Lower leg skin (tissue), 4 donors: ENCODE measurements around the gene LIPF. TPM values are rescaled to one million over a fixed set of nuclear protein-coding genes. Genes with fewer than 3 reads are reported as not detected.

Experiments used
- DNase-seq, 2 donors: peaks; one replicate each; pipeline ENCODE4 v3.0.0-alpha.2; 2019; ENCODE audit warnings: low spot score in 2 of 2
- H3K4me3 ChIP-seq: fragments of 200-600 bp; sonication (generic); 2 replicates; pipeline ENCODE4 v1.5.1; 2017; ENCODE audit warnings: mild to moderate bottlenecking, low read depth; ENCODE audit not compliant: poor library complexity, severe bottlenecking
- POLR2A ChIP-seq, 2 donors: fragments of 450-650 bp; IDR thresholded peaks; one replicate each; pipeline ENCODE4 v1.6.1; 2016 to 2017; ENCODE audit warnings: antibody characterized with exemption in 2 of 2, mild to moderate bottlenecking in 1 of 2, moderate library complexity in 1 of 2
- WGBS, 2 donors: methylation state at CpG; one replicate each; pipeline ENCODE4 v1.1.5; 2018; 5-methylcytosine and 5-hydroxymethylcytosine counted together
- intact Hi-C: fragments of 100-400 bp; cut with DNase I; formaldehyde crosslinking; loops from one replicate; pipeline ENCODE4 v1.15.0; 2023; ENCODE audit warnings: low total_unique reads
- total RNA-seq, 4 donors: library from RNA; depleted of rRNA; stranded (reverse); fragments of >200 nt; gene quantifications; one replicate each; pipeline ENCODE4 v1.1.0, GENCODE V29; 2016
- TF ChIP-seq, protein P1 (sequence below), 3 donors: fragments of 450-650 bp; IDR thresholded peaks; one replicate each; pipeline ENCODE4 v1.5.1; 2016; ENCODE audit warnings: antibody characterized with exemption in 3 of 3, mild to moderate bottlenecking in 3 of 3, moderate library complexity in 2 of 3

LIPF gene
- total RNA-seq, 4 donors from 2014 or later, result not detected

DNA sequence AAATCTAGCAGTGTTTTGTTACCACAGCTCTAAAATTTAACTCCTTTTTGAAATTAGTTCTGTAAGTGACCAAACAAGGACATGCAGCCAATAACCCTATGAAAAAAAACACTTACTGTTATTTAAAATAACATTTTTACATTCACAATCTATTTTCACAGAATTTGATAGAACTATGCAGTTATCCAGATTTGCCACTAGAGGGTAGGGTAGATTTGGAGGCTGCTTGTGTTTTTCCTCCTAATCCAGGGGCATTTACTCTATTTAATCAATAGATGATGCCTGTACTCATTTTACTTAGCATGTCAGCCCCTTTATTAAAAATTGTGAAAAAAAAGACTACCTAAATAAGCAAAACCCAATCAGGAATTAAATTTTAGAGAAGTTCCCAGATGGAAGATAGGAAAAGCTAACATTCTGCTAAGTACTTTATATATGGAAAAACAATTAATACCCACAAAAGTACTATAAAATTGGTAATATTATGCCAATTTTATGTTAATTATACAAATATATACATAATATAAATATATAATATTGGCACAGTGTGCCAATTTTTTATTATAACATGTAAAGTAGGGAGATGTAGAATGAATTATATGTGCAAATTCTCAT is 23.7 kb downstream of the LIPF start:
- TF ChIP-seq POLR2A (IDR thresholded peaks at IDR 0.05), result no peak
- TF ChIP-seq, protein P1, sequence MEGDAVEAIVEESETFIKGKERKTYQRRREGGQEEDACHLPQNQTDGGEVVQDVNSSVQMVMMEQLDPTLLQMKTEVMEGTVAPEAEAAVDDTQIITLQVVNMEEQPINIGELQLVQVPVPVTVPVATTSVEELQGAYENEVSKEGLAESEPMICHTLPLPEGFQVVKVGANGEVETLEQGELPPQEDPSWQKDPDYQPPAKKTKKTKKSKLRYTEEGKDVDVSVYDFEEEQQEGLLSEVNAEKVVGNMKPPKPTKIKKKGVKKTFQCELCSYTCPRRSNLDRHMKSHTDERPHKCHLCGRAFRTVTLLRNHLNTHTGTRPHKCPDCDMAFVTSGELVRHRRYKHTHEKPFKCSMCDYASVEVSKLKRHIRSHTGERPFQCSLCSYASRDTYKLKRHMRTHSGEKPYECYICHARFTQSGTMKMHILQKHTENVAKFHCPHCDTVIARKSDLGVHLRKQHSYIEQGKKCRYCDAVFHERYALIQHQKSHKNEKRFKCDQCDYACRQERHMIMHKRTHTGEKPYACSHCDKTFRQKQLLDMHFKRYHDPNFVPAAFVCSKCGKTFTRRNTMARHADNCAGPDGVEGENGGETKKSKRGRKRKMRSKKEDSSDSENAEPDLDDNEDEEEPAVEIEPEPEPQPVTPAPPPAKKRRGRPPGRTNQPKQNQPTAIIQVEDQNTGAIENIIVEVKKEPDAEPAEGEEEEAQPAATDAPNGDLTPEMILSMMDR (IDR thresholded peaks at IDR 0.05), result no peak
- intact Hi-C loops, result no loop called here
- DNase-seq, result no peak

DNA sequence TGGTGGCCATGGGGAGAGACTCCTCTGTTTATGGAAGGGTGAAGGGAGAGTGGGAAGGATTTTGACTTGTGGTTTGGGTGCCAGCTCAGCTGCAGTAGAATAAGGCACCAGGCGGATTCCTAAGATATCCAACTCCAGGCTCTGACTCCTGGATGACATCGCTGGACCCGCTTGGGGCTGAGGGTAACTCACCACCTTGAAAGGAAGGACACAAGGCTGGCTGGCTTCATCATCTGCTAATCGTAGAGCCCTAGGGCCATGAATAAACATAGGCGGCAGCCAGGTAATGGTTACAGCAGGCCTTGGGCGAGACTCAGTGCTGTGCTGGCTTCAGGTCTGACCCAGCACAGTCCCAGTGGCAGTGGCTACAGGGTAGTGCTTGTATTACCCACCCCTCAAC is 25.1 kb downstream of the LIPF start:
- no peak overlapping the region for H3K4me3 ChIP-seq
- intact Hi-C loops, result no loop called here
- no peak for DNase-seq
- TF ChIP-seq, protein P1 (IDR thresholded peaks at IDR 0.05), result no peak
- TF ChIP-seq POLR2A (IDR thresholded peaks at IDR 0.05), result no peak
- 71 to 83% methylated on average over 6 of the region's 6 CpGs for WGBS, 2 donors

More for the DNA sequence above, 23.7 kb downstream of the LIPF start:
- H3K4me3 ChIP-seq, result no peak overlapping the region

DNA sequence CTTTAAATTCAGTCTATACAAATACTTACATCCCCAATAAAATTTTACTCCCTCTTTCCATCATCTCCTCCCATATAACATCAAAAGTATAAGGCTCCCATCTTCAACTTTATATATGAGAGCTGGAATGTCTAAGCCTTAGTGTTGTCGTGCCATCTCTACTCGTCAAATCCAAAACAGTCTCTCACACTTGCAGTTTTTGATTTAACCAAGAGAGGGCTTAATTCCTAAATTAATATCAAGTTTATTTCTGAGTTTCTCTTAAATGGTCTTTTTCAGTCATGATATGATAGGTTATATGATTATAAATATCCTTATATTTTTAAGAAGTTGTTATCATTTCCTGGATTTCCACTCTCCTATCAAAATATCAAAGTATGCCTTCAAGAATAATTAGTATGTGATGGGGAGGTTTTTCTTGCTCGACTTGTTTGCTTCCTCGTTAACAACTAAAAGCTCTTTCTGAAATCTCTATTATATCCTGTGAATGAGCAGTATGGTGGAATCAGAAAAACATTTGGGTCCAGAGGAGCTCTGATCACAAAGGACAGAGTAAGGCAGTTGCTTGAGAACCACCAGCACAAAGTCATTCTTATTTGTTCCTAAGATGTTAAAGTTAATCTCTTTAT is 29.3 kb downstream of the LIPF start:
- WGBS, 2 donors, result 30 to 42% methylated on average over 4 of the region's 4 CpGs
- DNase-seq, result no peak
- intact Hi-C loops, result no loop called here
- TF ChIP-seq, protein P1 (IDR thresholded peaks at IDR 0.05), result no peak
- TF ChIP-seq POLR2A (IDR thresholded peaks at IDR 0.05), result no peak
- no peak overlapping the region for H3K4me3 ChIP-seq

- DNase-seq, result no peak
- no peak overlapping the region for H3K4me3 ChIP-seq
- TF ChIP-seq POLR2A (IDR thresholded peaks at IDR 0.05), result no peak
- TF ChIP-seq, protein P1 (IDR thresholded peaks at IDR 0.05), result no peak
- intact Hi-C loops, result no loop called here
- WGBS, 2 donors, result 75 to 80% methylated on average over 4 of the region's 4 CpGs
These were observed 38.8 kb downstream of the LIPF start for GRCh38 chr10:88702848-88703597.

GRCh38 chr10:88705958-88706357 is 41.7 kb downstream of the LIPF start, which contains the start of gene LIPK:
Gene LIPK (plus strand): TSS chr10:88706249. CDS start chr10:88724544, 18,295 bp downstream.
- intact Hi-C loops, result no loop called here
- DNase-seq, result no peak
- H3K4me3 ChIP-seq, result no peak within 1 kb of the TSS
- no peak for TF ChIP-seq POLR2A (IDR thresholded peaks at IDR 0.05)
- TF ChIP-seq, protein P1 (IDR thresholded peaks at IDR 0.05), result no peak
- 60 to 73% methylated on average over 1 of the region's 1 CpG for WGBS, 2 donors
